Right lobe of liver (tissue), 6 donors: ENCODE measurements around the gene TRIM24. TPM values are rescaled to one million over a fixed set of nuclear protein-coding genes. Genes with fewer than 3 reads are reported as not detected.

Experiments
- ATAC-seq, 4 donors: fragments of 200-7000 bp; cut with Tn5 transposase; one replicate each; pipeline ENCODE4 v1.9.1; 2020; ENCODE audit warnings: mild to moderate bottlenecking in 4 of 4, moderate library complexity in 4 of 4
- DNase-seq, 3 donors: peaks; one replicate each; pipeline ENCODE4 v3.0.0-alpha.2; 2020
- H3K27ac ChIP-seq, 3 donors: fragments of 200-600 bp; one replicate each; pipeline ENCODE4 v1.8.0; 2022
- H3K27me3 ChIP-seq, 2 donors: fragments of 200-600 bp; one replicate each; pipeline ENCODE4 v1.8.0; 2022
- H3K36me3 ChIP-seq, 4 donors: fragments of 200-600 bp; sonication (generic) in 1 of 4; one replicate each; pipeline versions ENCODE4 v1.5.1 to v1.8.0; 2017 to 2022; ENCODE audit warnings: control low read depth in 1 of 4
- H3K4me1 ChIP-seq, 4 donors: fragments of 200-600 bp; sonication (generic) in 1 of 4; one replicate each; pipeline versions ENCODE4 v1.5.1 to v1.8.0; 2017 to 2022; ENCODE audit warnings: control low read depth in 1 of 4
- H3K4me3 ChIP-seq, 3 donors: fragments of 200-600 bp; one replicate each; pipeline ENCODE4 v1.8.0; 2022
- H3K9me3 ChIP-seq, 4 donors: fragments of 200-600 bp; sonication (generic) in 1 of 4; one replicate each; pipeline versions ENCODE4 v1.5.1 to v1.8.0; 2017 to 2022; ENCODE audit warnings: control low read depth in 1 of 4
- CTCF ChIP-seq, 4 donors: fragments of 200-600 bp in 3 of 4; fragments of 450-650 bp in 1 of 4; IDR thresholded peaks; one replicate each; pipeline versions ENCODE4 v1.5.1 to v1.8.0; 2016 to 2022; ENCODE audit warnings: antibody characterized with exemption in 4 of 4, mild to moderate bottlenecking in 2 of 4
- POLR2A ChIP-seq: fragments of 450-650 bp; IDR thresholded peaks from one replicate; pipeline ENCODE4 v1.6.1; 2017; ENCODE audit warnings: antibody characterized with exemption, mild to moderate bottlenecking
- WGBS: methylation state at CpG from one replicate; pipeline ENCODE4 v1.1.6; 2018; ENCODE audit warnings: low coverage, low lambda C conversion rate; ENCODE audit not compliant: insufficient coverage; ENCODE audit errors: missing lambda C conversion rate; 5-methylcytosine and 5-hydroxymethylcytosine counted together
- intact Hi-C, 2 donors: fragments of 100-400 bp; cut with DNase I; formaldehyde crosslinking; loops; one replicate each; pipeline versions ENCODE4 v1.11.2 to v1.14.1; 2022
- total RNA-seq, 6 experiments: library from RNA; depleted of rRNA in 2 of 6; stranded (reverse); fragments of >200 nt in 2 of 6; fragmentation: NEBNext Ultra II Directional in 3 of 6; extraction: Animal tissue kit (Norgen Biotek cat#: 25700) in 3 of 6; gene quantifications; one replicate each; pipeline versions ENCODE4 v1.1.0 to v1.2.4, GENCODE V29; 2016 to 2023
- donor health status: DM: no; HTN: yes; CAD: no.
- donor health status: DM: no; HTN: no; CAD: no.
- donor health status: DM: no; HTN: no; CAD: no.
- donor health status: DM: no; HTN: yes; CAD: no.
- donor health status: DM: no; HTN: yes; CAD: no.

Gene TRIM24
- total RNA-seq, 6 experiments from 2014 or later: 14.5 to 18.9 (median 16.5) TPM

- H3K27ac ChIP-seq: no peak overlapping the region
- H3K36me3 ChIP-seq: peaks cover 0 to 13% (median 9%) of the 10 kb centered on the region in 4 donors
- WGBS: 55% methylated on average over 5 of the region's 5 CpGs
- intact Hi-C loops: no loop called here
- ATAC-seq: no peak
- no peak overlapping the region for H3K4me3 ChIP-seq
- DNase-seq: no peak
- TF ChIP-seq CTCF (IDR thresholded peaks at IDR 0.05) (no peak), POLR2A (no peak)
- no peaks in the 10 kb centered on the region for H3K27me3 ChIP-seq
- no peaks in the 10 kb centered on the region for H3K9me3 ChIP-seq
- peaks cover 0 to 8% (median 0%) of the 10 kb centered on the region in 4 donors for H3K4me1 ChIP-seq
These were observed 86.1 kb downstream of the TRIM24 start for GRCh38 chr7:138546064-138546619.

- Histone ChIP-seq H3K4me3 (no peak overlapping the region), H3K36me3 (peaks cover 0 to 14% (median 11%) of the 10 kb centered on the region in 4 donors), H3K9me3 (no peaks in the 10 kb centered on the region), H3K4me1 (peaks cover 0 to 8% (median 0%) of the 10 kb centered on the region in 4 donors), H3K27me3 (no peaks in the 10 kb centered on the region), H3K27ac (no peak overlapping the region)
- TF ChIP-seq CTCF (IDR thresholded peaks at IDR 0.05) (no peak), POLR2A (no peak)
- DNase-seq (no peak), ATAC-seq (no peak)
- WGBS: 95% methylated on average over 2 of the region's 2 CpGs
- intact Hi-C loops: no loop called here
These were observed 86.8 kb downstream of the TRIM24 start for GRCh38 chr7:138546829-138547228.

GRCh38 chr7:138549082-138549481, 89.0 kb downstream of the TRIM24 start:
- peaks cover 0 to 28% (median 19%) of the 10 kb centered on the region in 4 donors for H3K36me3 ChIP-seq

GRCh38 chr7:138550337-138550736, 90.3 kb downstream of the TRIM24 start:
- intact Hi-C loops: no loop called here
- H3K9me3 ChIP-seq: no peaks in the 10 kb centered on the region
- H3K36me3 ChIP-seq: peaks cover 0 to 38% (median 19%) of the 10 kb centered on the region in 4 donors
- WGBS: 84% methylated on average over 3 of the region's 3 CpGs
- no peaks in the 10 kb centered on the region for H3K27me3 ChIP-seq
- no peaks in the 10 kb centered on the region for H3K4me1 ChIP-seq
- no peak for DNase-seq
- TF ChIP-seq POLR2A (no peak), CTCF (IDR thresholded peaks at IDR 0.05) (no peak)
- ATAC-seq: no peak
- no peak overlapping the region for H3K27ac ChIP-seq
- H3K4me3 ChIP-seq: no peak overlapping the region

More at GRCh38 chr7:138549082-138549481, 89.0 kb downstream of the TRIM24 start:
- Histone ChIP-seq H3K4me3 (no peak overlapping the region), H3K27me3 (no peaks in the 10 kb centered on the region), H3K9me3 (no peaks in the 10 kb centered on the region), H3K27ac (no peak overlapping the region), H3K4me1 (peaks cover 0 to 8% (median 0%) of the 10 kb centered on the region in 4 donors)
- 57% methylated on average over 1 of the region's 1 CpG for WGBS
- intact Hi-C loops: no loop called here
- ATAC-seq (no peak), DNase-seq (no peak)
- TF ChIP-seq CTCF (IDR thresholded peaks at IDR 0.05): no peak
- no peak for TF ChIP-seq POLR2A
